Fibroblast of skin of left biceps (primary cell): ENCODE data around the gene SST.

Experiments used
- DNase-seq, 2 experiments: peaks; one replicate each; pipeline ENCODE4 v3.0.0-alpha.2; 2013; ENCODE audit warnings: low read depth in 2 of 2

The SST gene

GRCh38 chr3:187629711-187630110 lies 40.5 kb downstream of the SST start:
- no peak for DNase-seq

- no peak for DNase-seq
Observed at GRCh38 chr3:187628169-187628568, 42.0 kb downstream of the SST start.

GRCh38 chr3:187626581-187626980 lies 43.6 kb downstream of the SST start:
- no peak for DNase-seq

GRCh38 chr3:187624588-187624987 lies 45.6 kb downstream of the SST start:
- DNase-seq, result no peak

- DNase-seq, result no peak
Observed at GRCh38 chr3:187623285-187623814, 46.8 kb downstream of the SST start.

GRCh38 chr3:187621881-187622280 lies 48.3 kb downstream of the SST start:
- no peak for DNase-seq

- no peak for DNase-seq
Observed at GRCh38 chr3:187619461-187619860, 50.7 kb downstream of the SST start.
